ENCODE data around the gene CCL2. TPM values are rescaled to one million over a fixed set of nuclear protein-coding genes. Genes with fewer than 3 reads are reported as not detected.

Gene CCL2
- total RNA-seq (10 to 100 TPM in 2 of 4 donors, 1 to 10 TPM in 2; 5.0 to 28.3 (median 17.2) TPM), polyA plus RNA-seq (10 to 100 TPM in 1 of 3 donors, 1 to 10 TPM in 2; 7.2 to 12.8 (median 8.0) TPM)
- long read RNA-seq, donor 1, transcript CCL2-201 (3 exons, 741 nt), result major isoform, 7 of 8 reads
- long read RNA-seq, donor 1, partial matches to known transcripts, result 0 of 8 reads
- long read RNA-seq, donor 1, other reads (novel, unspliced or antisense), result 0 of 8 reads
- long read RNA-seq, donor 2, partial matches to known transcripts, result 0 of 2 reads
- long read RNA-seq, donor 2, other reads (novel, unspliced or antisense), result 0 of 2 reads

DNA sequence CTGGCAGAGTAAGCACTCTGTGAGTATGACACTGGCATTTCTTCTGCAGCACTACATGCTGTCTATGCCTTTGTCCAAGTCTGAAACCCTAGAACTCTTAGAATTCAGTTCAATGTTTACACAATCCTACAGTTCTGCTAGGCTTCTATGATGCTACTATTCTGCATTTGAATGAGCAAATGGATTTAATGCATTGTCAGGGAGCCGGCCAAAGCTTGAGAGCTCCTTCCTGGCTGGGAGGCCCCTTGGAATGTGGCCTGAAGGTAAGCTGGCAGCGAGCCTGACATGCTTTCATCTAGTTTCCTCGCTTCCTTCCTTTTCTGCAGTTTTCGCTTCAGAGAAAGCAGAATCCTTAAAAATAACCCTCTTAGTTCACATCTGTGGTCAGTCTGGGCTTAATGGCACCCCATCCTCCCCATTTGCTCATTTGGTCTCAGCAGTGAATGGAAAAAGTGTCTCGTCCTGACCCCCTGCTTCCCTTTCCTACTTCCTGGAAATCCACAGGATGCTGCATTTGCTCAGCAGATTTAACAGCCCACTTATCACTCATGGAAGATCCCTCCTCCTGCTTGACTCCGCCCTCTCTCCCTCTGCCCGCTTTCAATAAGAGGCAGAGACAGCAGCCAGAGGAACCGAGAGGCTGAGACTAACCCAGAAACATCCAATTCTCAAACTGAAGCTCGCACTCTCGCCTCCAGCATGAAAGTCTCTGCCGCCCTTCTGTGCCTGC lies at the start of gene CCL2:
Gene CCL2 (plus strand): TSS at position 635 of the 730 bp plus-strand sequence. CDS start 65 bp downstream, at position 700.
- Histone ChIP-seq H3K9me3 (no peaks in the 10 kb centered on the region), H3K27ac (peak within 1 kb of the TSS; percentile 58), H3K4me3 (peak within 1 kb of the TSS; percentile 63), H3K36me3 (ENCODE audit: insufficient read depth in 1 of 2, low read depth in 1 of 2) (no peaks in the 10 kb centered on the region), H3K4me1 (peaks cover 34% of the 10 kb centered on the region), H3K27me3 (ENCODE audit: insufficient read depth in 3 of 3, low read length in 2 of 3) (peaks cover 0 to 12% (median 0%) of the 10 kb centered on the region in 3 donors)
- WGBS, 3 donors, result 5 to 16% (median 8%) methylated on average over 11 of the region's 11 CpGs
- DNase-seq (peak; percentile 62 to 68), ATAC-seq (peak; percentile 46 to 56 (median 52))
- TF ChIP-seq CTCF (IDR thresholded peaks at IDR 0.05), result no peak
- intact Hi-C loops (cut with DNase I), result loop anchor here (5.0 kb wide), 2 partner anchors 38 to 57 kb away; no protein-coding TSS in a partner anchor

DNA sequence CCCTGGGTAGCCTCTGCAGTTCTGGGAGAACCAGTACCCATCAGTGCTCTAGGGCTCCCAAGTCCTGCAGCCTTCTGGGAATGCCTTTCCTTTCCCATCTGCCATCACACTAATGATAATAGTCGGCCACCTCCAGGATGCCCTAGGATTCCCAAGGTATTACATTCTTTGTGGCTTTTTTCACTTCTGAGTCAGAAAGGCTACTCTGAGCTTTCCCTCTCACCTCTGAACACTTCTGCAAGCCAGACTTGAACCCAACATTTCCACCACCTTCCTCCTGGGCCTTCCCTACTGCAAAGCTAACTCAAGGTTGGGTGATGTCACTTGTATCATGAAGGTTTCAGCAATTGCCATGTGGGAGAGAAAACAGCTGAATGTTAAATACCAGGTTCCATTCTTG lies 49.7 kb upstream of the CCL2 start:
- no peak for TF ChIP-seq CTCF (IDR thresholded peaks at IDR 0.05)
- H3K4me3 ChIP-seq, result no peak overlapping the region
- H3K36me3 ChIP-seq (ENCODE audit: insufficient read depth in 1 of 2, low read depth in 1 of 2), result no peaks in the 10 kb centered on the region
- H3K4me1 ChIP-seq, result no peaks in the 10 kb centered on the region
- no peaks in the 10 kb centered on the region for H3K9me3 ChIP-seq
- 76 to 95% (median 93%) methylated on average over 1 of the region's 1 CpG for WGBS, 3 donors
- intact Hi-C loops (cut with DNase I), result no loop called here
- DNase-seq (no peak), ATAC-seq (no peak)
- no peak overlapping the region for H3K27ac ChIP-seq
- peaks cover 0 to 2% (median 0%) of the 10 kb centered on the region in 3 donors for H3K27me3 ChIP-seq (ENCODE audit: insufficient read depth in 3 of 3, low read length in 2 of 3)

DNA sequence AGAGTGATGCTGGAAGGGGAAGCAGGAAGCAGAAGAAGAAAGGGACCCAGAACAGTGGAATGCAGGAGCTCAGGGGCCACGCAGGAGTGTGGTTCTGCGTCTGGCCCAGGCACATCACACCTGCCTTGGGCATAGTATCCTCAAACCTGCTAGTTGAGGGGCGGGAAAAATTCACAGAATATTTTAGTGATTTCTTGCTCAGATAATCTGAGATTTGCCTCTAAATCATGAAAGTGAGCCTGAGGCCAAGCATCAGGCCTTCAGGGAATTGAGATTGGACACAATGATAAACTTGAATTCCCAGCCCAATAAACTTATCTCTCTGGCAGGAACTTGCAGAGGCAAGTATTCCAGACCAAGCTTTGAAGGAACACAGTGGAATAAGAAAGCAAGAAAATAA lies 48.5 kb upstream of the CCL2 start:
- Histone ChIP-seq H3K4me3 (no peak overlapping the region), H3K27ac (no peak overlapping the region), H3K36me3 (ENCODE audit: insufficient read depth in 1 of 2, low read depth in 1 of 2) (no peaks in the 10 kb centered on the region), H3K9me3 (no peaks in the 10 kb centered on the region), H3K27me3 (ENCODE audit: insufficient read depth in 3 of 3, low read length in 2 of 3) (peaks cover 0 to 1% (median 0%) of the 10 kb centered on the region in 3 donors), H3K4me1 (no peaks in the 10 kb centered on the region)
- 70% methylated on average over 3 of the region's 3 CpGs for WGBS, 3 donors
- ATAC-seq, result no peak
- no peak for TF ChIP-seq CTCF (IDR thresholded peaks at IDR 0.05)
- intact Hi-C loops (cut with DNase I), result no loop called here
- DNase-seq, result no peak

DNA sequence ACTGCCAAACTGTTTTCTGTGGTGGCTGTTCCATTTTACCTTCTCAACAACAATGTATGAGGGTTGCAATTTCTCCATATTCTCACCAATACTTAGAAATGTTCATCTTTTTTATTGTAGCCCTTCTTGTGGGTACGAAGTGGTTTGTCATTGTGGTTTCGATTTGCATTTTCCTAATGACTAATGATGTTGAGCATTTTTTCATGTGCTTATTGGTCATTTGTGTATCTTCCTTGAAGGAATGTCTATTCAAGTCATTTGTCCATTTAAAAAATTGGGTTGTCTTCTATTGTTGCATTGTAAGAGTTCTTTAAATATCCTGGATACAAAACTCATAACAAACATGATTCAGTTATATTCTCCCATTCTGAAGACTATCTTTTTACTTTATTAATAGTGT lies 47.5 kb upstream of the CCL2 start:
- DNase-seq, result no peak
- intact Hi-C loops (cut with DNase I), result no loop called here
- no peak for ATAC-seq
- WGBS, 3 donors, result 95 to 98% (median 96%) methylated on average over 2 of the region's 2 CpGs
- no peak overlapping the region for H3K27ac ChIP-seq
- no peak overlapping the region for H3K4me3 ChIP-seq
- H3K9me3 ChIP-seq, result no peaks in the 10 kb centered on the region
- no peaks in the 10 kb centered on the region for H3K27me3 ChIP-seq (ENCODE audit: insufficient read depth in 3 of 3, low read length in 2 of 3)
- no peaks in the 10 kb centered on the region for H3K4me1 ChIP-seq
- TF ChIP-seq CTCF (IDR thresholded peaks at IDR 0.05), result no peak
- H3K36me3 ChIP-seq (ENCODE audit: insufficient read depth in 1 of 2, low read depth in 1 of 2), result no peaks in the 10 kb centered on the region

Measured in psoas muscle (tissue), 8 donors.